ENCODE measurements around the gene TMEM204. TPM values are rescaled to one million over a fixed set of nuclear protein-coding genes. Genes with fewer than 3 reads are reported as not detected.

The TMEM204 gene
- total and polyA plus RNA-seq, 4 donors, result 24.7 to 116 (median 40.4) TPM

DNA sequence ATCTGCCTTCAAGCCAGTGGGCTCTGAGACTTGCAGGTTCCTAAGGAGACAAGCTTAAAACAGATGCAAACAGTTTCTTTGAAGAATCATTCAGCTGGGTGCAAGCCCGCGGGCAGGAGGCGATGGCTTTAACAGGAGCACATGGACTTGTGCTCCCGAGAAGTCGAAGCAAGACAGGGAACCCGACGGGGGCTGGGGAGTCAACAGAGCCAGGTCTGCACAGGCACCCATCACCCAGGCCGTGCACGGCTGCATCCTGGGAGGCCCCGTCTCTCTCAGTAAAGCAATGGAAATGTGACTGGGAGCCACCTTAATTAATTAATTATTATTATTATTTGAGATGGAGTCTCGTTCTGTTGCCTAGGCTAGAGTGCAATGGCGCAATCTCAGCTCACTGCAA, 44.4 kb upstream of the TMEM204 start:
- Histone ChIP-seq H3K4me3 (no peak overlapping the region), H3K36me3 (ENCODE audit: control insufficient read depth in 4 of 4, insufficient read depth in 4 of 4, low read length in 4 of 4) (no peaks in the 10 kb centered on the region), H3K9ac (ENCODE audit: insufficient read depth in 1 of 2, low read length in 2 of 2) (no peak overlapping the region), H3K27ac (ENCODE audit: low read depth in 1 of 2, low read length in 1 of 2) (no peak overlapping the region), H3K27me3 (ENCODE audit: control insufficient read depth in 3 of 3, insufficient read depth in 3 of 3, low read length in 2 of 3) (no peaks in the 10 kb centered on the region), H3K9me3 (ENCODE audit: control insufficient read depth in 4 of 4, insufficient read depth in 3 of 4, low read length in 3 of 4) (no peaks in the 10 kb centered on the region), H3K4me1 (ENCODE audit: control insufficient read depth in 5 of 5, insufficient read depth in 5 of 5, low read length in 5 of 5) (peaks cover 0 to 11% (median 3%) of the 10 kb centered on the region in 5 donors)
- TF ChIP-seq, protein P1, sequence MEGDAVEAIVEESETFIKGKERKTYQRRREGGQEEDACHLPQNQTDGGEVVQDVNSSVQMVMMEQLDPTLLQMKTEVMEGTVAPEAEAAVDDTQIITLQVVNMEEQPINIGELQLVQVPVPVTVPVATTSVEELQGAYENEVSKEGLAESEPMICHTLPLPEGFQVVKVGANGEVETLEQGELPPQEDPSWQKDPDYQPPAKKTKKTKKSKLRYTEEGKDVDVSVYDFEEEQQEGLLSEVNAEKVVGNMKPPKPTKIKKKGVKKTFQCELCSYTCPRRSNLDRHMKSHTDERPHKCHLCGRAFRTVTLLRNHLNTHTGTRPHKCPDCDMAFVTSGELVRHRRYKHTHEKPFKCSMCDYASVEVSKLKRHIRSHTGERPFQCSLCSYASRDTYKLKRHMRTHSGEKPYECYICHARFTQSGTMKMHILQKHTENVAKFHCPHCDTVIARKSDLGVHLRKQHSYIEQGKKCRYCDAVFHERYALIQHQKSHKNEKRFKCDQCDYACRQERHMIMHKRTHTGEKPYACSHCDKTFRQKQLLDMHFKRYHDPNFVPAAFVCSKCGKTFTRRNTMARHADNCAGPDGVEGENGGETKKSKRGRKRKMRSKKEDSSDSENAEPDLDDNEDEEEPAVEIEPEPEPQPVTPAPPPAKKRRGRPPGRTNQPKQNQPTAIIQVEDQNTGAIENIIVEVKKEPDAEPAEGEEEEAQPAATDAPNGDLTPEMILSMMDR (IDR thresholded peaks at IDR 0.05; ENCODE audit: control extremely low read depth, extremely low read depth), result no peak
- no peak for ATAC-seq (ENCODE audit: insufficient read depth, low FRiP score)
- DNase-seq, result no peak
- 86 to 91% methylated on average over 12 of the region's 12 CpGs for WGBS, 2 donors

DNA sequence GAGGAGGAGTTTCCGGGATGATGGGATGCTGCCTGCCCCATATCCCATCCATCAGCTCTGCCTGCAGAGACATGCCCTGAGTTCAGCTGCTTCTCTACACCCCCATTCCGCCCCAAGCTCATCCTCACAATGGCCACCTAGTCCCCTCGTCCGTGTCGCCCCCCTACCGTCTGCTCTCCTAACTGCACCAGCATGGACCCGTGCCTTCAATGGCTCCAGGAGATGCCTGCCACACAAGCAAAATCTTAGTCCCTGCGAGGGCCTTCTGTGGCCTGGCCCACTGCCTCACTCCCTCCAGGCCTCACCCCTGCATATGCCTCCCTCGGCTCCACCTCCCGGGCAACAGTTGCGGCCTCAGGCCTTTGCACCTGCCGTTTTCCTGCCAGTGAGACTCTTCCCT, 42.1 kb upstream of the TMEM204 start:
- ATAC-seq (ENCODE audit: insufficient read depth, low FRiP score), result no peak
- no peak overlapping the region for H3K4me3 ChIP-seq
- no peak for DNase-seq
- no peak overlapping the region for H3K9ac ChIP-seq (ENCODE audit: insufficient read depth in 1 of 2, low read length in 2 of 2)
- peaks cover 0 to 18% (median 5%) of the 10 kb centered on the region in 5 donors for H3K4me1 ChIP-seq (ENCODE audit: control insufficient read depth in 5 of 5, insufficient read depth in 5 of 5, low read length in 5 of 5)
- H3K27me3 ChIP-seq (ENCODE audit: control insufficient read depth in 3 of 3, insufficient read depth in 3 of 3, low read length in 2 of 3), result no peaks in the 10 kb centered on the region
- TF ChIP-seq, protein P1 (IDR thresholded peaks at IDR 0.05; ENCODE audit: control extremely low read depth, extremely low read depth), result no peak
- H3K9me3 ChIP-seq (ENCODE audit: control insufficient read depth in 4 of 4, insufficient read depth in 3 of 4, low read length in 3 of 4), result no peaks in the 10 kb centered on the region
- peaks cover 0 to 15% (median 8%) of the 10 kb centered on the region in 4 donors for H3K36me3 ChIP-seq (ENCODE audit: control insufficient read depth in 4 of 4, insufficient read depth in 4 of 4, low read length in 4 of 4)
- no peak overlapping the region for H3K27ac ChIP-seq (ENCODE audit: low read depth in 1 of 2, low read length in 1 of 2)
- 91% methylated on average over 12 of the region's 12 CpGs for WGBS, 2 donors

DNA sequence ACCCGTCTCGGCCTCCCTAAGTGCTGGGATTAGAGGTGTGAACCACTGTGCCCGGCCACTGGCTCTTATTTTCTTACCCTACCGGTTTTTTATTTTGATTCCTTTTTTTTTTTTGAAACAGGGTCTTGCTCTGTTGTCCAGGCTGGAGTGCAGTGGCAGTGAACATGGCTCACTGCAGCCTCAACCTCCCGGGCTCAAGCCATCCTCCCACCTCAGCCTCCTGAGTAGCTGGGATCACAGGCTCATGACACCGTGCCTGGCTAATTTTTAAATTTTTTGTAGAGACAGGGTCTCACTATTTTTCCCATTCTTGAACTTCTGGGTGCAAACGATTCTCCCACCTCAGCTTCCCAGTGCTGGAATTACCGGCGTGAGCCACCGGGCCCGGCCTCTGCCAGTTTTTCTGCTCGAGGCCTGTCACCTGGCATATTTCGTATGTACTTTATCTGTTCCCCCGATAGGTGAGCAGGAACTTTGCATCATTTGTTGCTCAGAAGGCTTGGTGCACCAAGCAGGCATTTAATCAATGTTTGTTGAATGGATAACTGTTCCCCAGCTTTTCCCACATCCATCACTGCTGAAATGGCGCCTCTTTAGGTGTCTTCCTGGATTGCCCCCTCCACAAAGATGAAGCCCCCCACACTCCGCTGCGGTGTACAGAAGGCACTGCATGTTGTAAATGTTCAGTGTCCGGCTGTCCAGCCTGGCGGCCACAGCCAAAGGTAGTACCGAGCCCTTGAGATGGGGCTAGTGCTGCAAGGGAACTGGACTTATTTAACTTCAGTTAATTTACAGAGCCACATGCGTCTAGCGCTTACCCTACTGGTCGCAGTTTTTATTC, 41.2 kb upstream of the TMEM204 start:
- TF ChIP-seq, protein P1 (IDR thresholded peaks at IDR 0.05; ENCODE audit: control extremely low read depth, extremely low read depth), result no peak
- peak overlapping the region in 1 of 2 donors; percentile 61 for H3K9ac ChIP-seq (ENCODE audit: insufficient read depth in 1 of 2, low read length in 2 of 2)
- peak overlapping the region in 1 of 2 donors; percentile 81 for H3K27ac ChIP-seq (ENCODE audit: low read depth in 1 of 2, low read length in 1 of 2)
- H3K9me3 ChIP-seq (ENCODE audit: control insufficient read depth in 4 of 4, insufficient read depth in 3 of 4, low read length in 3 of 4), result no peaks in the 10 kb centered on the region
- ATAC-seq (ENCODE audit: insufficient read depth, low FRiP score) (no peak), DNase-seq (no peak)
- peaks cover 0 to 18% (median 5%) of the 10 kb centered on the region in 5 donors for H3K4me1 ChIP-seq (ENCODE audit: control insufficient read depth in 5 of 5, insufficient read depth in 5 of 5, low read length in 5 of 5)
- WGBS, 2 donors, result 86 to 88% methylated on average over 23 of the region's 23 CpGs
- no peaks in the 10 kb centered on the region for H3K27me3 ChIP-seq (ENCODE audit: control insufficient read depth in 3 of 3, insufficient read depth in 3 of 3, low read length in 2 of 3)
- no peak overlapping the region for H3K4me3 ChIP-seq
- H3K36me3 ChIP-seq (ENCODE audit: control insufficient read depth in 4 of 4, insufficient read depth in 4 of 4, low read length in 4 of 4), result peaks cover 0 to 23% (median 14%) of the 10 kb centered on the region in 4 donors

Measured in lung (tissue), 12 donors.